GM20431 (cell line): ENCODE results near the gene SCMH1.

Experiments used
- in situ Hi-C: fragments of 300-500 bp; cut with MseI, MboI; formaldehyde crosslinking; loops from one replicate; pipeline ENCODE4 v1.15.0; 2020; ENCODE audit warnings: low sequenced_read_pairs; ENCODE audit not compliant: unreplicated experiment

Gene SCMH1

GRCh38 chr1:41241749-41242341, at the start of gene SCMH1:
Gene SCMH1, minus strand, starts transcription at chr1:41242306. Its CDS starts 56,173 bp downstream, at chr1:41186133.
- in situ Hi-C loops = loop anchor here (25.0 kb wide), 1 partner anchor 230 kb away; the partner anchor contains the start of gene SLFNL1

GRCh38 chr1:41291195-41291594, 49.1 kb upstream of the SCMH1 start:
- in situ Hi-C loops = no loop called here

GRCh38 chr1:41289196-41289595, 47.1 kb upstream of the SCMH1 start:
- in situ Hi-C loops = no loop called here

DNA sequence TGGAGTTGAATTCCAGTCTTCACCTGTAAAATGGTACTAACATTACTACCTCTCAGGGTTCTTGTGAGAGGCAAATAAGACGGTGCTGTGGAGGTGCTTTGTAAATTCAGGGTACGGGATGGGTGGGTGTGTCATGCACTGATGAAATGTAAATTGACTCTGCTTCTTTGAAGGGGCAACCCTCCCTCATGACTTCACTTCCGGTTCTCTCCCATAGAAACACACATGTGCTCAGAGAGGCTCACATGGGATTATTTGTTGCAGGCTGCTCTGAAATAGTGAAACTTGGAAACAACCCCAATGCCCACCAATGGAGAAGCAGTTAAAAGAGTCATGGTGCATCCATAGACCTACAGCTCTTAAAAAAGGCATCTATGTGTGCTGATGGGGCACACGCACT, 44.9 kb upstream of the SCMH1 start:
- in situ Hi-C loops = no loop called here

- in situ Hi-C loops = no loop called here
Measured at GRCh38 chr1:41286486-41286885, 44.4 kb upstream of the SCMH1 start.

GRCh38 chr1:41285818-41286217, 43.7 kb upstream of the SCMH1 start:
- in situ Hi-C loops = no loop called here

GRCh38 chr1:41284121-41284520, 42.0 kb upstream of the SCMH1 start:
- in situ Hi-C loops = no loop called here

DNA sequence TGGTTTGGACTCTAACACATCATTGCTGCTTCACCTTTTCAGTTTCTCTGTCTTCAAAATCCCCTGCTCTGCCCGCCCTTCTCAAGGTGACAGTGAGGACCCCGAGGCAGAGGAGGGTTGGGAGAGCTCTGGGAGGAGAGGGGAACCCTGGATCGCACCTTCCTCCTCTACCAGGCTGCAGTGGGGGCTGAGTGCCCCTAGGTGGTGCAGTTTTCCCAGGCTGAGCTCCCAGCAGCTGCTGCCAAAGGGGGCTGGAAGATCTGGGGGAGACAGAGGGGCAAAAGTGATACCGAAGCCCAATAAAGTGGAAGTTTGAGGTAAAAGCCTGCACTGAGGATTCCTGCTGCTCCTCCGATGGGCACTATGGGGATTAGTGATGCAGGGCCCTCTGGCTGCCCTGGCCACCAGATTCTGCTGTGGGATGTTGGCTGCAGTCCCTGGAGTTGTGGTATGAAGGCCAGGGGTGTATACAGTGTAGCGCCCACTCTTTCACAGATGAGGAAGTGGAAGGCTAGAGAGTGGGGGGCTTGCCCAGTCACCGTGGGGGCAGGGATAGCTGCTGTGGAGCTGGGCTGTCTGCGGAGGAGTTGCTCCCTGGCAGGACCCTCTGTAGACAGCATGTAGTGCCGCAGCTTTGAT, 40.7 kb upstream of the SCMH1 start:
- in situ Hi-C loops = no loop called here

GRCh38 chr1:41281334-41281733, 39.2 kb upstream of the SCMH1 start:
- in situ Hi-C loops = no loop called here

DNA sequence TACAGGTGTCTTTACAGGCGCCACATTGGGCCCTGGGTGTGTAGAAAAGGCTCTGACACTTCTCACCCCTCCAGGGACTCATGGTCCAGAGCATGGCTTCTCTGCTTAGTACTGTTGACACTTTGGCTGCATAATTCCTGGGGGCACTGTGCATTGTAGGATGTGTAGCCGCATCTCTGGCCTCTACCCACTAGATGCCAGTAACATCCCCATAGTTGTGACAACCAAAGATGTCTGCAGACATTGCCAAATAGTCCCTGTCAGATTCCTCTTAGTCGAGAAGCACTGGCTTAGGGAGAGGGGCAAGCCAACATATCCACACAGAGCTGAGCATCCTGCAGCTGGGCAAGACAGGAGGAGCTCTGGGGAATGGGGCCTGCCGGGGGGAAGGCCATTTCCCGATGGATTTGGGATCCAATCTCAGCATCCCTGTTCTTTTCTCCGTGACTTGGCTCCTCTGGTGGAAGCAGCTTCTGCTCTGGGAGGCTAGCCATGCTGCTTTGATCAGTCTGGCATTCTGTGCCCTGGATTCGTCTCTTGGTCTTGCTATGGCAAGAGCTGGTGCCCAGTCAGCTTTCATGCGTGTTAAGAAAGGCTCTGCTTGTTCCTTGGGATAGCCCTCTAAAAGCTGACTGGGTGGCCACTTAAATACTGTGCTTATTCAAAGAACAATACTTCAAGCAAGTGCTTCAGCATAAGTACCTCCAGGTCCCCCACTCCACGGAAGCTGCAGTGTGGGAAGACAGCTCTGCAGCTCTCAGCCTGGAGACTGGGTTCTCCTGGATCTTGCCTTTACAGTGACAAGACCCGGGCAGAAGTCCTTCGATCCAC, 38.3 kb upstream of the SCMH1 start:
- in situ Hi-C loops = no loop called here

GRCh38 chr1:41278076-41278475, 36.0 kb upstream of the SCMH1 start:
- in situ Hi-C loops = loop anchor here (10.0 kb wide), 1 partner anchor 137 kb away; no protein-coding TSS in a partner anchor

GRCh38 chr1:41277371-41277975, 35.4 kb upstream of the SCMH1 start:
- in situ Hi-C loops = loop anchor here (10.0 kb wide), 1 partner anchor 137 kb away; no protein-coding TSS in a partner anchor

- in situ Hi-C loops = loop anchor here (10.0 kb wide), 1 partner anchor 139 kb away; no protein-coding TSS in a partner anchor
Measured at GRCh38 chr1:41275831-41276230, 33.7 kb upstream of the SCMH1 start.

DNA sequence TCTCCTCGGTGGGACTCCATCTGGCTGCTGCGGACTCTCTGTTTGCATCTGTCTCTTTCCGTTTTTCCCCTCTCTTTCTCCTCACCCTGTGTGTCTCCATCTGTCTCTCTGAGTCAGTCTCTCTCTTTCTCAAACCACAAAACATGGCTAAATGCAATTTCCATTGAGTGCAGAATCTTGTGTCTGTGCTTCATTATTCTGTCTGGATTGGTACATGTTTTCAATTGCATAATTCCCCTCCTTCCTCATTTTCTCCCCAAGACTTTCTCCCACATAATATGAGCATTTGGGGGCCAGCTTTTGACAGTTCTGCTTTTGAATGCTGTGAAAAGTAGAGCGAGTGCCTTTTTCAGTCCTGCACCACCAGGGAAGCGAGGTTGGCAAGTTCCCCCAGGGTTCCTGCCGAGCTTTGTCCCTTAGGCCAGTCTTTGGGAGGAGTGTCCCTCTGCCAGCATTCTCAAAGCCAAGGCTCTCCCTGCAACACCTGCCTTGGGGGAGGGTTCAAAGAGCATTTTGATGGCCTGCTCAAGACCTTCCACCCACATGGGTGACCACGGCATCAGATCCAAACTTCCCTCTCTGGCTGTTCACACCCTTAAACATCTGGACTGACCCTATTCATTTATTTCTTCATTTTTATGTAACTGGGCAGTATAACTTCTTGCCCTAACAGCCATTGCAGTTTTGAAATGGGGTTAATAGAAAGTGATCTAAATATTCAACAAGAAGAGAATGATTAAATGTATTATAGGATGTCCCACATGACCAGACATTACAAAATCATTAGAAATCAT, 32.8 kb upstream of the SCMH1 start:
- in situ Hi-C loops = loop anchor here (10.0 kb wide), 1 partner anchor 140 kb away; no protein-coding TSS in a partner anchor

DNA sequence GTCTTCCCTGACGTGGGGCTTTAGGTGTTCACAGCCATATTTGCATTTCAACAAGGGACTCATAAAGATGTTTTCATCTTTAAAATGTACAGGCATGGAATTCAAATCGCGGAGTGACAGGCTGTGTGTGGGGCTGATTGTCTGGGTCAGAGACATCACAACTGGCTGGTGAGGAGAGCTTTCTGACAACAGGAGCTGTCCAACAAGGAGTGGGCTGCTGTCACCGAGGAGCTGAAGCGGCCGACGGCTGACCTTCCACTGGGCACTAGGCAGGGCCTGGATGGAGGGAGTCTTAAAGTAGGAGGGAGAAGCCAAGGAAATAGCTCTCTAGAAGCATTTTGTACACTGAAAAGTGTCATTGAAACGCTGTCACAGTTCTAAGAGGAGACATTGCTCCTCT, 30.5 kb upstream of the SCMH1 start:
- in situ Hi-C loops = loop anchor here (10.0 kb wide), 1 partner anchor 142 kb away; no protein-coding TSS in a partner anchor

- in situ Hi-C loops = no loop called here
Measured at GRCh38 chr1:41268154-41268770, 26.2 kb upstream of the SCMH1 start.

GRCh38 chr1:41261926-41262618, 20.0 kb upstream of the SCMH1 start:
- in situ Hi-C loops = no loop called here

DNA sequence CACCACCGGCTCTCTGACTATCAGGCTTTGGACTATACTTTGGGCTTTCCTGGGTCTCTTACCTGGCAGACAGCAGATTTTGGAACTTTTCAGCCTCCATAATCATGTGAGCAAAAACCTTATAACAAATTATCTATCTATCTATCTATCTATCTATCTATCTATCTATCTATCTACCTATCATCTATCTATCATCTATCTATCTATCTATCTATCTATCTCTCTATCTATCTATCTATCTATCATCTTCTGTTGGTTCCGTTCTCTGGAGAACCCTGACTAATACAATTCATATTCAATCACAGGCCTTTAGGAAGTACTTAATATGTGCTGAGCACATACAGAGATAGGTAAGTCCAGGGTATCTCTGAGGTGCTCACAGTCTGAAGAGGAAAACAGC, 18.7 kb upstream of the SCMH1 start:
- in situ Hi-C loops = no loop called here

GRCh38 chr1:41259221-41259620, 17.1 kb upstream of the SCMH1 start:
- in situ Hi-C loops = no loop called here
